ENCODE results near the gene GRM3.
"Not testable (repeated sequence)": the region's sequence is repeated elsewhere in the genome, so short reads cannot be mapped to it uniquely, and the experiment has no call there.

The GRM3 gene

DNA sequence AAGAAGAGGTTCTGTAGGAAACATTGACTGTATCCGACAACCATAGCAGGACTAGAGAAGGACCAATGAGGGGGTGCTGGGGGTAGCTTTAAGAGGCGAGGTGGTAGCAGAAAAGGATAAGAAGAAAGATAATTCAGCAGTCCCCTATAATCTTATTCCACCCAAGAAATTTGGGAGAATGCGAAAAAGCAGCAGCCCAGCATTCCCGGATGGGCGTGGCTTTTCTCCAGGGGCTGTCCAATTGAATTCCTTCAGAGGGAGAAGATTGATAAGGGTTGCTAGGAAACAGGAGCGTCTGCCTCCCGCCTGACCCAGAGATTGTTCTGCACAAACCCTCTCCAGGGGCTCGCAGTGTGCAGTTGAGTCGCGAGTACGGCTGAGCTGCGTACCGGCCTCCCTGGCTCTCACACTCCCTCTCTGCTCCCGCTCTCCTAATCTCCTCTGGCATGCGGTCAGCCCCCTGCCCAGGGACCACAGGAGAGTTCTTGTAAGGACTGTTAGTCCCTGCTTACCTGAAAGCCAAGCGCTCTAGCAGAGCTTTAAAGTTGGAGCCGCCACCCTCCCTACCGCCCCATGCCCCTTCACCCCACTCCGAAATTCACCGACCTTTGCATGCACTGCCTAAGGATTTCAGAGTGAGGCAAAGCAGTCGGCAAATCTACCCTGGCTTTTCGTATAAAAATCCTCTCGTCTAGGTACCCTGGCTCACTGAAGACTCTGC is at the start of gene GRM3:
Gene GRM3, plus strand, starts transcription at position 349 of the 721 bp plus-strand sequence. CDS start 121,237 bp downstream, outside the sequence.
- Mint-ChIP-seq H3K27me3 (ENCODE audit: low read depth) (peaks cover 27% of the 10 kb centered on the region), H3K9me3 (no peaks in the 10 kb centered on the region), H3K27ac (no peak within 1 kb of the TSS), H3K4me1 (ENCODE audit: low read depth) (no peaks in the 10 kb centered on the region), H3K36me3 (ENCODE audit: low read depth) (no peaks in the 10 kb centered on the region), H3K4me3 (no peak within 1 kb of the TSS)
- DNase-seq (ENCODE audit: low spot score) = no peak

DNA sequence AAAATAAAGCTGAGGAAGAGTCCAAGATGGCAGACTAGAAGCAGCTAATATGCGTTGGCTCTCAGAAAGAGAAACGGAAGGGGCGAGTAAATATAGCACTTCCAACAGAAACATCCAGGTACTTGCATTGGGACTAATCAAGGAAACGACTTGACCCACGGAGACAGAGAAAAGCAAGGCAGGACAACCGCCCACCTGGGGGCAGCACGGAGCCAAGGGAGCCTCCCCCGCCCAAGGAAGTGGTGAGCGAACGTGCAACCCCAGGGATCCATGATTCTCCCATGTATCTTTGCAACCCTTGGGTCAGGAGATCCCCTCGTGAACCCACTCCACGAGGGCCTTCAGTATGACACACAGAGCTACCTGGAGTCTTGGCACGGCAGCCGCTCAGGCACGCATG is 45.4 kb upstream of the GRM3 start:
- H3K4me3 Mint-ChIP-seq = no peak overlapping the region
- peaks cover 4% of the 10 kb centered on the region for H3K9me3 Mint-ChIP-seq
- H3K36me3 Mint-ChIP-seq (ENCODE audit: low read depth) = no peaks in the 10 kb centered on the region
- H3K4me1 Mint-ChIP-seq (ENCODE audit: low read depth) = no peaks in the 10 kb centered on the region
- no peak overlapping the region for H3K27ac Mint-ChIP-seq
- no peak for DNase-seq (ENCODE audit: low spot score)
- H3K27me3 Mint-ChIP-seq (ENCODE audit: low read depth) = no peaks in the 10 kb centered on the region

DNA sequence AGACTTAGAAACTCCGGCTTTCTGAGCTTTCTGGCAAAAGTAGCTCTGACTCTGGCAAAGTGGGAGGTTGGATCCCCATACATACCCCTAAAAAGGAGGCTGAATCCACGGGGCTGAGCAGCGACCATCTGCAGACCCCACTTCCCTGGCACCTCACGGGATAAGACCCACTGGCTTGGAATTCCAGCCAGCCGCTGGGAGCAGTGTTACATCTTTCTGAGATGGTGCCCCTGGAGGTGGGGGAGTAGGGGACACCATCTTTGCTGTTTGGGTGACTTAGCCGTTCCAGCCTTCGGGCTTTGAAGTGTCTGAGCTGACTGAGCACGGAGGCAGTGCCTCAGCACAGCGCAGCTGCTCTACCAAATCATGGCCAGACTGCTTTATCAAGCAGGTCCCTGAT is 45.0 kb upstream of the GRM3 start:
- Mint-ChIP-seq H3K9me3 (peaks cover 4% of the 10 kb centered on the region), H3K4me1 (ENCODE audit: low read depth) (no peaks in the 10 kb centered on the region), H3K27me3 (ENCODE audit: low read depth) (no peaks in the 10 kb centered on the region), H3K4me3 (no peak overlapping the region), H3K36me3 (ENCODE audit: low read depth) (no peaks in the 10 kb centered on the region), H3K27ac (no peak overlapping the region)
- no peak for DNase-seq (ENCODE audit: low spot score)

DNA sequence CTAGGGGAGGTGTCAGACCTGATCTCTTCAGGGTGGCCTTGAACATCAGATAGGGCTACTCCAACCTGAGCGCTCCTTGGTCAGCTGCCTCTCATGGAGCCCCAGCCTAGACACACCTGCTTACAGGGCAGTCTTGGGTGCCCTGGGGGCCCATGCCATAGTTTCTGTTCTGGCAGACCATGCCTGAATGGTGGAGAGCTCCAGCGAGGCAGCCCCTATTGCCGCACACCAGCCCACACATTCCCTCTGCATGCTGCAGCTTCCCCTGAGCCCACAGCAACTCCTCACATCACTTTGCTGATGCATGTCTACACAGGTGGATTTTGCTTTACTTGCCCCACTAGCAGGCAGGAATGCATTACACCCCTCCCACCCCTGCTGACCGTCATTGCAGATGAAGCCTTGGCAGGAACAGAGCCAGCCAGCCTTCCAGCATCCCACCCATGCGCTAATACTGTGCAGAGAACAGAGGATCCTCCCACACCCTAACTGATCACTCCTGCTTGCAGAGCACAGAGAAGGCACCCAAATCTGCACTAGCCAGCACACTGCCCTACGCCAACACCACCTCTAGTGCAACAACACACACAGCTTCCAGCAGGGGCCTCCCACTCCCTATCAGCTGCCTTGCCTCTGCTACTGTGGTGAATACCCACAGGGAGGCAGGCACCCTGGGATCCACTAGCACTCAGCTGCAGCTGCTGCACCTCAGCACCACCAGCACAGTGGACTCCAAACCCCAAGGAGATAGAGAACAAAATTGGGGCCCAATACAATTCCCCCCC is 43.0 kb upstream of the GRM3 start:
- Mint-ChIP-seq H3K27me3 (ENCODE audit: low read depth) (no peaks in the 10 kb centered on the region), H3K4me1 (ENCODE audit: low read depth) (no peaks in the 10 kb centered on the region), H3K27ac (no peak overlapping the region), H3K4me3 (no peak overlapping the region), H3K36me3 (ENCODE audit: low read depth) (no peaks in the 10 kb centered on the region), H3K9me3 (peaks cover 8% of the 10 kb centered on the region)
- no peak for DNase-seq (ENCODE audit: low spot score)

DNA sequence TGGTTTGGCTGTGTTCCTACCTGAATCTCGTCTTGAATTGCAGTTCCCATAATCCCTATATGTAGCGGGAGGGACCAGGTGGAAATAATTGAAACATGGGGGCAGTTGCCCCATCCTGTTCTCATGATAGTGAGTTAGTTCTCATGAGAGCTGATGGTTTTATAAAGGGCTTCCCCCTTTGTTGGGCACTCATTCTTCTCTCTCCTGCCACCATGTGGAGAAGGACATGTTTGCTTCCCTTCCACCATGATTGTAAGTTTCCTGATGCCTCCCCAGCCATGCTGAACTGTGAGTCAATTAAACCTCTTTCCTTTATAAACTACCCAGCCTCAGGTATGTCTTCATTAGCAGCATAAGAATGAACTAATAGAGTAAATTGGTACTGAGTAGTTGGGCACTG is 28.0 kb upstream of the GRM3 start:
- H3K27me3 Mint-ChIP-seq (ENCODE audit: low read depth); H3K27ac Mint-ChIP-seq; DNase-seq (ENCODE audit: low spot score); H3K4me3 Mint-ChIP-seq; H3K4me1 Mint-ChIP-seq (ENCODE audit: low read depth); H3K36me3 Mint-ChIP-seq (ENCODE audit: low read depth): not testable (repeated sequence)
- peaks cover 34% of the 10 kb centered on the region for H3K9me3 Mint-ChIP-seq

DNA sequence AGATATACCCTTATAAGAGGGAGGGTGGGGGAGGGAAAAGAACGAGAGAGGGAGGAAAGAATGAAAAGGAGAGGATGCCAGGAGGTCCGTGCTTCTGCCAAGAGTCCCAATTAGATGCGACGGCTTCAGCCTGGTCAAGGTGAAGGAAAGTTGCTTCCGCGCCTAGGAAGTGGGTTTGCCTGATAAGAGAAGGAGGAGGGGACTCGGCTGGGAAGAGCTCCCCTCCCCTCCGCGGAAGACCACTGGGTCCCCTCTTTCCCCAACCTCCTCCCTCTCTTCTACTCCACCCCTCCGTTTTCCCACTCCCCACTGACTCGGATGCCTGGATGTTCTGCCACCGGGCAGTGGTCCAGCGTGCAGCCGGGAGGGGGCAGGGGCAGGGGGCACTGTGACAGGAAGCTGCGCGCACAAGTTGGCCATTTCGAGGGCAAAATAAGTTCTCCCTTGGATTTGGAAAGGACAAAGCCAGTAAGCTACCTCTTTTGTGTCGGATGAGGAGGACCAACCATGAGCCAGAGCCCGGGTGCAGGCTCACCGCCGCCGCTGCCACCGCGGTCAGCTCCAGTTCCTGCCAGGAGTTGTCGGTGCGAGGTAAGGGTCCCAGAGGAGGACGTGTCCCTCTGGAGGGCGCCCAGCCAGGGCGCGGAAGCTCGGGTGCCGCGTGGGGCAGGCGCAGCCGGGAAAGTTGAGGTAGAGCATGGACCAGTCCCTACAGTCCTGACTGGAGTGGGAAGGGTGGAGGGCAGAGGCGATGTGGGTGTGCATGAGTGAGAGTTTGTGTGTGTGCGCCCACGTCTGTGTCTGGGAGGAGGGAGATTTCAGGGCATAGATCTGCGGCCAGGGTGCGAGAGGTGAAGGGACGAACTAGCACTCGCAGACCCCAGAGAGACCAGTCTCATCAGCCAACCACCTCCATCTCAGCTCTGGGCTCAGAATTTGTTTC is 844 bp downstream of the GRM3 start:
- Mint-ChIP-seq H3K4me1 (ENCODE audit: low read depth) (no peaks in the 10 kb centered on the region), H3K4me3 (no peak overlapping the region), H3K27ac (no peak overlapping the region), H3K9me3 (no peaks in the 10 kb centered on the region), H3K27me3 (ENCODE audit: low read depth) (peaks cover 27% of the 10 kb centered on the region), H3K36me3 (ENCODE audit: low read depth) (no peaks in the 10 kb centered on the region)
- DNase-seq (ENCODE audit: low spot score) = no peak

DNA sequence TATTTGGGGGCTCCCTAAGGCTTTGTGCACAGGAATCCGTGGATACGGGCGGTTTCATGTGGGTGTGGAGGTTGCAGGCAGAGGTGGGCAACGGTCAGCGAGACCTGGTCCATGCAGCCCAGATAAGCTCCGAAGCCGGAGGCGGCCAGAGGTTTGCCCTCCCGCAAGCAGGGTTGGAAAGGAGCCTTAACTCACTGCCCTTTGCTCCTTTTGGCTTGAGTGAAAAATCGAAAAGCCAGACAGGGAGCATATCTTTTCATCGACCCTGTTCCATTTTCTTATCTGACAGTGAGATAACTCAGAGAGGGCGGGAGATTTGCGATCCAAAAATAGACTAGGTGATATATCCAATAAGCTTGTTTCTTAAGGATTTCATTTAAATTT is 1.5 kb downstream of the GRM3 start:
- peaks cover 27% of the 10 kb centered on the region for H3K27me3 Mint-ChIP-seq (ENCODE audit: low read depth)
- DNase-seq (ENCODE audit: low spot score) = no peak
- H3K4me1 Mint-ChIP-seq (ENCODE audit: low read depth) = no peaks in the 10 kb centered on the region
- no peaks in the 10 kb centered on the region for H3K9me3 Mint-ChIP-seq
- H3K4me3 Mint-ChIP-seq = no peak overlapping the region
- no peak overlapping the region for H3K27ac Mint-ChIP-seq
- H3K36me3 Mint-ChIP-seq (ENCODE audit: low read depth) = no peaks in the 10 kb centered on the region

DNA sequence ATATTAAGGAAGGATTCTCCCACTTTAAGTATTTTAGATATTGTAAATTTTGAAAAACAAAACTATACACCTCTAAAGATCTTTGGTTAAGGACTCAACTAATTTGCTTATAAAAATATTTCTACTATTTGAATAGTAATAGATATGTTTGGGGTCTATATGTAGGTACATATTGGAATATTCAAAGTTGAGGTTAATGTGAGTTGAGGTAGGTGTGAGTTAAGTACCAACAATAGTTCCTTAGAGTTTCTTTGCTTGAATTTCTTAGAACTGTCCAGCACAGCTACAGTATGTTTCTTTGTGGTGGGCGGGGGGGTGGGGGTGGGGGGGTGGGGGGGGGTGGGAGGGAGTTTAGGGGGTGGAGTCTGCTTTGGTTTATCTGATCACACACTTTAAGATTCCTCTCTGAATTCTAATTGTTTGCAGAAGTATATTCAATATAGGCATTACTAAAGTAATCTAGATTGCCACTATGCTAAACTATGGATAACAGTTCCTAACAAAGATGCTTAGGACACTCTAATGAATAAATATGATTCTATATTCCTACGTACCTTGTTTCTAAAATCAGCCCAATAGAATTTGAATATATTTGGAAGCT is 2.1 kb downstream of the GRM3 start:
- no peaks in the 10 kb centered on the region for H3K4me1 Mint-ChIP-seq (ENCODE audit: low read depth)
- no peak for DNase-seq (ENCODE audit: low spot score)
- no peaks in the 10 kb centered on the region for H3K9me3 Mint-ChIP-seq
- no peaks in the 10 kb centered on the region for H3K36me3 Mint-ChIP-seq (ENCODE audit: low read depth)
- H3K4me3 Mint-ChIP-seq = no peak overlapping the region
- peaks cover 27% of the 10 kb centered on the region for H3K27me3 Mint-ChIP-seq (ENCODE audit: low read depth)
- no peak overlapping the region for H3K27ac Mint-ChIP-seq

DNA sequence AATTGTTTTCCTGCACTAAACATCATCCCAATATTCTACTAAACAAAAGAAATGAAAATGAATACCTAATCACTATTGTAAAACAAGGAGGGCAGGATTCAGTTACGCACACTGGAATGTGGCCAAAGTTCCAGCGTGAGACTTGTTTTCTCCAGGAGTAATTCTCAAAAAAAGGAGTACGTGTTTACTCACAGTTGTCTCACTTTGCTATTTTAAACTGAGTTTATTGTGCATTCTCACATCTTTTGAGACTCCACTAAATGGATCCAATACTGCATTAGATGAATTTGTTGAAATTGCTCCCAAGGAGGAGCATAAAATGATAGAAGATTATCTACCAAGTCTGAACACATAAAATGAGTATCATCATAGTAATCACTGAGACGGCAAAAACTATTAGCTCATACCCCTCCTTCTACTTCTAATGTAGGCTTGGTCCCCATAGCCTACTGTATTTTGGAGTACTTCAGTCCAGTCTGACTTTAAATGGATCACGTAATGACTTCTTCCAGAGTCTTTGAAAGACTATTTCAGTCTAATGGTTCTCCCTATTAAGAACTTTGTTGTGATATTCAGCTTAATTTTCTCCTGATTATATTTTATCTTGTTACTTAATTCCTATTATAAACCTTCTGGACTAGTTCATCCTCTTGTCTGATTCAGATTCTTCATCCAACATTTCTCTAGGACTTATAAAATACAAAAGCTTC is 3.8 kb downstream of the GRM3 start:
- Mint-ChIP-seq H3K27me3 (ENCODE audit: low read depth) (peaks cover 21% of the 10 kb centered on the region), H3K4me3 (no peak overlapping the region), H3K4me1 (ENCODE audit: low read depth) (no peaks in the 10 kb centered on the region), H3K27ac (no peak overlapping the region), H3K36me3 (ENCODE audit: low read depth) (no peaks in the 10 kb centered on the region), H3K9me3 (no peaks in the 10 kb centered on the region)
- DNase-seq (ENCODE audit: low spot score) = no peak

DNA sequence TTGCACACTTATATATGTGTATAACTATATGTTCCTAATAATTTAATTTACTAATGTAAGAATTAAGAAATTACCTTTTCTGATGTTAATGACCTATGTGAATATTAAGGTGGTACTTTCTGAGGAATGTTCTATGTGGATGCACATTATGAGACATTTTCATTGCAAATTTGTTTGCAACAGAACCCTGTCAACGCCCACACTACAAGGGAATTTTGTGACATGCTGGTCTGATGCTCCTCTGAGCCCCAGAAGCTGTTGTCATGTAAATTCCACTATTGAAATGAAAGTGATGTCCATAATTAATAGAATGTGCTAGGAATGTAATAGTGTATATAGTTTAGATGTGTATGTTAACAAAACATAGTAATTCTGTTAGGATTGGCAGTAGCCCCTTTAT is 4.5 kb downstream of the GRM3 start:
- Mint-ChIP-seq H3K4me3 (no peak overlapping the region), H3K36me3 (ENCODE audit: low read depth) (no peaks in the 10 kb centered on the region), H3K9me3 (no peaks in the 10 kb centered on the region), H3K4me1 (ENCODE audit: low read depth) (no peaks in the 10 kb centered on the region), H3K27ac (no peak overlapping the region), H3K27me3 (ENCODE audit: low read depth) (peaks cover 20% of the 10 kb centered on the region)
- no peak for DNase-seq (ENCODE audit: low spot score)

DNA sequence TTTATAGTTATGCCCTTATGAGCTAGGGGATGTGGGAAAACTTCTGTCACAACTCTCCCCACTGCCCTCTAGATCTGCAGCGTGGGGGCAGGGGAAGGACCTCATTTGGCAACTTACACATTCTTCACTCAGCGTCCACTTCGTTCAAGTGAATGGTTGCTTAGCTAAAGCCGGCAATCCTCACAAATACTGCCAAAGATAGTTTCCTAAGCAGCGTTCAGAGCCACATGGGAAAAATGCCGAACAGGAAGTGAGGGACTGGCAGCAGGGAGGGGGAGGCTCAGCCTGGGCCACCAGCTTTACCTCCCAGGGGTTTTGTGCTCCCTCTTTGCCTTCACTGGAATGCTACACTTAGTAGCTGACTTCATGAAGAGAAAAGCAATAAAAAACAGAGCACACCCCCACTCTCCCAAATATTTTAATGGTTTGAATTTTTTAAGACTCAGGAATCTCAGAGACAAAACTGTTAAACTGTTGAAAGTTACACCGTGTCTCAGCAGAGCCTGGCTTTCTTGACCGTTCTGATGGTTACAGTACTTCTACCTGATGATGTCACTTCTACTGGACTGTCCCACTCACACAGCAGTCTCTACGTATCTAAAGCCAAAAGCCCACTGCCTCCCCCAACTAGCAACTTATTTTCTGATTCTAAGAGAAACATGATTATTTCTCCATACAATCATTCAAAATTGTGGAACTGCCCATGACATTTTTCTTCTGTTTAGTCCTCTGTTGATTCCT is 10.4 kb downstream of the GRM3 start:
- no peak for DNase-seq (ENCODE audit: low spot score)
- Mint-ChIP-seq H3K4me3 (no peak overlapping the region), H3K36me3 (ENCODE audit: low read depth) (no peaks in the 10 kb centered on the region)

DNA sequence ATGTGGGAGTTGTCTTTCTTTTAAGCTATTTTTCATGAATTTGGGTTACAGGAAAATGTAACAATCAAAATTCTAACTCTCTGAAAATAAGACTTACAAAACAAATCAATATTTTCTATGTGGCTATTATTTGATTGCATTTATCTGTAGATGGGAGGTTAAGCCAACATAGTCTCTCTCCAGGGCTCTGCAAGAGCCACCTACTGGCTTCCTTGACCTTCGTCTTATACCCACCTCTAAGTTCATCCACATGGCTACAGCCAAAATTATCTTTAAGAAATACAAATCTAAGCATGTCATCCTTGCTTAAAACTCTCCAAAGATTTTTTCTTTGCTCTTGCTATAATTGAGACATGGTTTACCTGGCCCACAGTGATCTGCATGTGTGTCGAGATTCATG is 14.2 kb downstream of the GRM3 start:
- H3K27ac Mint-ChIP-seq = no peak overlapping the region
- no peaks in the 10 kb centered on the region for H3K9me3 Mint-ChIP-seq
- H3K36me3 Mint-ChIP-seq (ENCODE audit: low read depth) = no peaks in the 10 kb centered on the region
- no peaks in the 10 kb centered on the region for H3K4me1 Mint-ChIP-seq (ENCODE audit: low read depth)
- H3K27me3 Mint-ChIP-seq (ENCODE audit: low read depth) = no peaks in the 10 kb centered on the region
- no peak overlapping the region for H3K4me3 Mint-ChIP-seq
- no peak for DNase-seq (ENCODE audit: low spot score)

More for the DNA sequence above, 10.4 kb downstream of the GRM3 start:
- H3K4me1 Mint-ChIP-seq (ENCODE audit: low read depth) = no peaks in the 10 kb centered on the region
- no peaks in the 10 kb centered on the region for H3K27me3 Mint-ChIP-seq (ENCODE audit: low read depth)
- no peaks in the 10 kb centered on the region for H3K9me3 Mint-ChIP-seq
- H3K27ac Mint-ChIP-seq = no peak overlapping the region

All from T-helper 2 cell treated with Interferon-gamma antibody and Interleukin-4, amounts not matched to agents 5 μg/mL and 100 μg/mL, for 36 hours (primary cell).